ENCODE results near the gene LHX1.

LHX1 gene

DNA sequence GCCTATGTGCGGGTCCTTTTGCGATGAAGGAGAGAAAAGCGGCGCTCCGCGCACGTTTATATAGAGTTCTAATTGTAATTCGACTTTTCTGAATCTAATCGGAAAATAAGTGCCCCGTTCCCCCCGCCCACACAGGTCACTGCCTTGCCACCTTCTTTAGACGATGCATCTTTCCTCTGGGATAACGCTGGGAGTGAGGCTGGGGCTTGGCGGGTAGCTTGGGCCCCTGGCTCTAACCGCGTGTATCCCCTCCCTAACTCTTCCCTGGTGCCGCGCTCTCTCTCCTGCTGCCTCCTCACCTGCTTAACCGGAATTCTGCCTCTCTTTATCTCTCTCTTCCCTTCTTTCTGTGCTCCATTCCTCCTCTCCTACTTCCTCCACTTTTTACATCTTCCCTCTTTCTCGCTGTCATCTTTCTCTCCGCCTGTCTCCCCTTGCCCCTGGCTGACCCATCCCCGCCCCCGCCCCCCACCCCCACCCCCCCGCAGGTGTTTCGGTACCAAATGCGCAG, 2.6 kb downstream of the LHX1 start:
- no peak for DNase-seq

DNA sequence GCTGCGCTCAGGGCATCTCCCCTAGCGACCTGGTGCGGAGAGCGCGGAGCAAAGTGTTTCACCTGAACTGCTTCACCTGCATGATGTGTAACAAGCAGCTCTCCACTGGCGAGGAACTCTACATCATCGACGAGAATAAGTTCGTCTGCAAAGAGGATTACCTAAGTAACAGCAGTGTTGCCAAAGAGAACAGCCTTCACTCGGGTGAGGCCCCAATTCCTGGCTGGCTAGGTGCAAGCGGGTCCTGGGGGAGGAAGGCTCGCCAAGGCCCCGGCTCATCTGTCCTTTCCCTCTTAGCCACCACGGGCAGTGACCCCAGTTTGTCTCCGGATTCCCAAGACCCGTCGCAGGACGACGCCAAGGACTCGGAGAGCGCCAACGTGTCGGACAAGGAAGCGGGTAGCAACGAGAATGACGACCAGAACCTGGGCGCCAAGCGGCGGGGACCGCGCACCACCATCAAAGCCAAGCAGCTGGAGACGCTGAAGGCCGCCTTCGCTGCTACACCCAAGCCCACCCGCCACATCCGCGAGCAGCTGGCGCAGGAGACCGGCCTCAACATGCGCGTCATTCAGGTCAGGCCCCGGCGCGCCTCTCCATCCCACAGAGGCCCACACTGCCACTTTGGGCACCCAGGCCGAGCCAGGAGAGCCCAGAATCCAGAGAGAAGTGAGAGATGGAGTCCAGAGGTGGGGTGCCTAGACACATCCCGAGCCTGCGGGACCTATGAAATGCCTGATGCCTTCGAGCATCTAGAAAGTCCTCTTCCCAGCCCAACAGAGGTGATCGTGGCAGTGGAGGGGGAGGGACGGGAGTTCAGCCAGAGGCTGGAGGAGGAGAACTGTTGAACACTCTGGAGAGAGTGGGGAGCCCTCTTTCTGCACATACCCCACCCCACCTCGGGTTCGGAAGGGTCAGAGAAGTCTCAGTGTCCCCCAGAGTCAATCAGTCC, 3.3 kb downstream of the LHX1 start:
- DNase-seq, result no peak

GRCh38 chr17:36941265-36942010, 4.2 kb downstream of the LHX1 start:
- no peak for DNase-seq

DNA sequence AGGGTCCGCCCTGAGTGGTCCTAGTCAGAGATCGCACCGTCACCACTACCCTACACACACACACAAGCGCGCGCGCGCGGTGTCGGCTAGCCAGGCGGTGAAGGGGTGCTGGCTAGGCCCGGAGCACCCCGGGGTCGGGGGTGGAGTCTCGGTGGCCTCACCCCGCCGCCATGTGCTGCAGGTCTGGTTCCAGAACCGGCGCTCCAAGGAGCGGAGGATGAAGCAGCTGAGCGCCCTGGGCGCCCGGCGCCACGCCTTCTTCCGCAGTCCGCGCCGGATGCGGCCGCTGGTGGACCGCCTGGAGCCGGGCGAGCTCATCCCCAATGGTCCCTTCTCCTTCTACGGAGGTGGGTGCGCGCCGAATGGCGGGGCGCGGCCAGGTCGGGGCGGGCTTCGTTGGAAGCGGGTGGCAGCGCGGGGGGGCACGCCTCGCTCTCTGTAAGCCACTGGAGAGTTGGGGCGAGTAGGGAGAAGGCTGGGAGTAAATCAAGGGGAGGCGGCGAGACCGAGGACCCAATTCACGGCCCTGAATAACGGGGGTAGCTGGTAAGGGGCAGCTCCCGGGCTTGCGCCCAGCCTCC, 4.8 kb downstream of the LHX1 start:
- no peak for DNase-seq

DNA sequence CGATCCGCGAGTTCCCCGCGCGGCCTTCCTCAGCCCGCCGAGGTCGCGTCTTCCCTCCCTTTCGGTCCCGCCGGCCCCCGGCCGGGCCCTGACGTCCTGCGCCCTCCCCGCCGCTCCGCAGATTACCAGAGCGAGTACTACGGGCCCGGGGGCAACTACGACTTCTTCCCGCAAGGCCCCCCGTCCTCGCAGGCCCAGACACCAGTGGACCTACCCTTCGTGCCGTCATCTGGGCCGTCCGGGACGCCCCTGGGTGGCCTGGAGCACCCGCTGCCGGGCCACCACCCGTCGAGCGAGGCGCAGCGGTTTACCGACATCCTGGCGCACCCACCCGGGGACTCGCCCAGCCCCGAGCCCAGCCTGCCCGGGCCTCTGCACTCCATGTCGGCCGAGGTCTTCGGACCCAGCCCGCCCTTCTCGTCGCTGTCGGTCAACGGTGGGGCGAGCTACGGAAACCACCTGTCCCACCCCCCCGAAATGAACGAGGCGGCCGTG, 5.4 kb downstream of the LHX1 start:
- no peak for DNase-seq

- DNase-seq, result no peak
Measured at GRCh38 chr17:36943250-36944191, 6.2 kb downstream of the LHX1 start.

- DNase-seq, result no peak
Measured at GRCh38 chr17:36944553-36944952, 7.3 kb downstream of the LHX1 start.

GRCh38 chr17:36945140-36945539, 7.9 kb downstream of the LHX1 start:
- DNase-seq, result no peak

DNA sequence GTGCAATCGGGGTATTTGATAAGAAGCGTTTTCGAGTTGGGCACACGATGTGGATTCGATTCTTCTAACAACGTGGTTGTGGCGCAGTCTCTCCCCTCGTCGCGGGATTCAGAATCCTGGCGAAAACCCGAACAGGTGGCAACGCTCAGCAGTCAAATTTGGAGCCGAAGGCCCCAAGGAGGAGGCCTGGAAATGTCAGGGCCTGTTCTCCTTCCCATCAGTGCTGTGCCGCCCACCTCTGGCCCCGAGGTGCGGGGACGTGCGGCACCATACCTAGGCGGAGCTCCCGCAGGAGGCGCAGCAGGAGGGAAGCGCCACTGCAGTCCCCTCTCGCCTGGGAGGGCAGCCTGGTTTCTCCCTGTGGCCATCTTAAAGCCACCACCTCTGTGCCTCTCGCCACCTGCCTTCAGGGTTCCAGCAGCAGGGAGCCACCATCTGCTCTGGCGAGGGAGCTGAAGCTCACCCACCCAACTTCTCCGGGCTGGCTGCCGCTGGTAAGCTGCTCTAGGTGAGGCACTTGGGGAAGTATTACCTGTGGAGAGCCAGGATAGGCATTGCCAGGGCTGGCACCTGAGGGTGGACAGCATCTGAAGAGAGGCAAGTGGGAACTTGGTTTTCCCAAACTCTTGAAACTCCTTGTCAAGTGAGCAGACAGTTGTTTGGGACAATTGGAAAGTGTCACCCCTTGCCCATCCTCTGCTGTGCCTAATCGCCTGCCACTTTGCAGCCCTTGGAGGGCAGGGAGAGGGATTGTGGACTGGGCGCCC, 8.9 kb downstream of the LHX1 start:
- no peak for DNase-seq

DNA sequence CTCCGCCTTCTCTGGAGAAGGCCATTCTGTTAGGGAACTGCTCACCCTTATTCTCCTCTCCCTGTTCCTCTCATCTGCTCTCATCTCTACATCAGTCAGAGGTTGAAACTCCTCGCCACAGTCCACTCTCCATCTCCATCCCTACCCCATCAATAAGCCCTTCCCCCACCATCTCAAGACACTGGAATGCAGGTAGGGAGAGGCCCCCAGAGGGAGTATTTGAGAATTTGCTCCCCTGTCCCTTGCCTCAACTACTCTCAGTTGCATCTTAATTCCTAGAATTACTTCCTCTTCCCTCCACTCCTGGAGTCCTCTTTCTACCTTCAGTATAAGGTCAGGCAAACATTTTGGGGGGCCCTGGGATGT, 9.4 kb downstream of the LHX1 start:
- no peak for DNase-seq

DNA sequence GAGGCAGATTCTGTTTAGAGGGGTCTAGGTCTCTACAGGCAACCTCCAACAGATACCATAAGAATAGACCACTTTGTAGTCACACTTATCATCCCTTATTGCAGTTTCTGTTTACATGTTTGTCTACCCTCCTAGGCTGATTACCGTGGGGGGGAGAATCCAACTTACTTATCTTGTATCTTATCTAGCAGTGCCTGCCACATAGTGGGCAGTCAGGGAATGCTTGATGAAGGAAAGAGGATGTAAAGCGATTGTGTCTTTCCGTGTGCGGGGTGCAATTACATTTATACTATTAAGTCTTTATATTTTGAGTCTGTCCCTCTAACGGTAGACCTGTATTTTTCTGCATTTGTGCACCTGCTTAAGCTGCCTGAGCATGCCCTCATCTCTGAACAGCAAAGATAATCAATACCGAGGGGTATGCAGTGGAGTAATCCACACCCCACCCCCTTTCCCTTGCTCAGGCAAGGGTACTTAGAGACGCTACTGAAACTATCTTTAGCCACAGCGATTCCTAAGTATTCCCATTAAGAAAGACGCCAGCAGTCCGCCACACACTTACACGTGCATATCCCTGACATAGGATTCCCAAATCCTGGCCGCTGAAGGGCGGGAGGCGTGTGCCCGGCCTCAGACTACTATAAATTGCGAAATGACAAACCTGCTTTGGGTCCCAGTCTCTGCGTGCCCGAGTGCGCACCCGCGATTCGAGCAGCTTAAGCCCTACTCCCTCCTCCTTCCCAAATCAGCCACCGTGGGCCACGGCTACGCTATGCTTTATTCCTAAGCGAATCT, 10.8 kb downstream of the LHX1 start:
- DNase-seq, result no peak

GRCh38 chr17:36948717-36949460, 11.6 kb downstream of the LHX1 start, which contains the start of gene AATF:
Gene AATF, plus strand, starts transcription at chr17:36948954. Its CDS starts 172 bp downstream, at chr17:36949126.
- peak; percentile 93 for DNase-seq

DNA sequence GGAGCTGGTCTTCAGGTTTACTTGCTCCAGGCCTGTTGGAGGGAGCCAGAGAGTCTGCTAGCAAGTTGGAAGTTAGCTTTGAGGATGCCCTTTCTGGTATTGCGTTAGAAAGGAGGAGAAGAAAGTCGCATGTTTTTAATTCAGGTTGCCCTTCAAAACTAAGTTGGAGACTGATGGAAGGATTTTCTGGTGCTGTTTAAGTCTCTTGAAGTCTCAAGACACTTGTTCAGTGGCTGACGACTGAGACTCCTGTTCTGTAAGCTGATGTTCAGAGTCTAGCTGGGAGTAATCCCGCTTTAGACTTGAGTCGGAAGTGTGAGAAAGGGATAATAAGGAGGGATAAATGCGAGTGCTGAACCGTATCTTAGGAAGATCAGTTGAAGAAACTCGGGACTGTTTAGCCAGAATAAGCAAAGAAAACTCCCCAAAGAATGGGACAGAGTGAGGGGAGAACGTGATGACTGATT, 12.2 kb downstream of the LHX1 start:
- DNase-seq, result no peak

- no peak for DNase-seq
Measured at GRCh38 chr17:36950027-36950426, 12.8 kb downstream of the LHX1 start.

DNA sequence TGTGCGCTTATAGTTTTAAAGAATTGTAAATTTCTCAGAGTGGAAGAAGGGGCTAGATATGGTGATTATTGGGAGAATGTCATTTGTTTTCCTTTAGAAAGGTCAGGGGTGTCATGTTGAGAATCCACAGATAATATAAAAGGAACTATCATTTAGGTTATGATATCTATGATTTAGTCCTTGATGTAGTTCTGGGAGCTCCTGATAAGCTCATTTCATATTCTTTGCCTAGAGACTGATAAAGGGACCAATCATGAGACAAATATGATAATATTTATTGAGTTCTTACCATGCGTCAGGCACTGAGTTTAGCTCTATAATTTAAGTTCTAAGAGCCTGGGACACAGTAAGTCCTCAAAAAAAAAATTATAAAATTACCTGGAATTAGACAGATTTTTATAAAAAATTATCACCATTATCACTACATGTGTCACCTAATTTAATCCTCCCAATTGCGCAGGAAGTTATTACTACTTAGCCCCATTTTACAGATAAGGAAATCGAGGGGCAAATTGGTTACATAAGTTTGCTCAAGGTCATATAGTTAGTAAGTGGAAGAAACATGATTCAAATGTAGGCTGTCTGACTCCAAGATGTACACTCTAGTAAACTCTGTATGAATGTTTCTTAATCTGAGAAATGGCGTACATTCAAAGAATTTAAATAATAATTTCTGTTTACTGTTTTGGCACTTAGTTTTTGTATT, 14.0 kb downstream of the LHX1 start:
- DNase-seq, result no peak

DNA sequence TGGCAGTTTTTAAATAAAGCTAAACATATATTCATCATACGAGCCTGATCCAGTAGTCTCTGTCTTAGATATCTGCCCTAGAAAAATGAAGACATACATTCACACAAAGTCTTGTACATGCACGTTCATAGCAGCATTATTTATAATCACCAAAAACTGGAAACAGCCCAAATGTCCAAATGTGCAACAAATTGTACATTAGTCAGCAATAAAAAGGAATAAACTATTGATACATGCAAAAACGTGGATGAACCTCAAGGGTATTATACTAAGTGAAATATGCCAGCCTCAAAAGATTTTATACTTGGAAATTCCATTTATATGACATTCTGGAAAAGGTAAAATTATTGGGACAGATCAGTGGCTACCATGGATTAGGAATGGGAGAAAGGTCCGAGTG, 34.2 kb downstream of the LHX1 start:
- DNase-seq, result no peak

- no peak for DNase-seq
Measured at GRCh38 chr17:36972186-36972700, 35.0 kb downstream of the LHX1 start.

DNA sequence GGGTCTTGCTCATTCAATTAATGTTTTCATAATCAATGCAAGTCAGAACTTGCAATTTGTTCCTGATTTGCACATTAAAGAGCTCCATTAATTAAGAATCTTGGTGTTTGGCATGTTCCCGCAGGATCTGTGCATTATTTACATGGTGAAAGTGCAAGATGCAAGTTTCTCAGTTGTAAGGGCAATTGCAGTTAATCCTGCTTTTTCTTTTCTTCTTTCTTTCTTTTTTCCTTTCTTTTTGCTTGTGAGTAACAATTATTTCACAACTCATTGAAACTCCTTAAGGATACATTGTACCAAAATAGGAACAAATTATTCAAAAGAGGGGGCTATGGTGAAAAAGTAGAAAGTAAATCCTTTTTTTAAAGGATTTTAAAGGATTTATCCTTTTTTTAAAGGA, 35.6 kb downstream of the LHX1 start:
- no peak for DNase-seq
